Liver (tissue), 9 donors: ENCODE measurements around the gene PLCL1. TPM values are rescaled to one million over a fixed set of nuclear protein-coding genes. Genes with fewer than 3 reads are reported as not detected.

Experiments used
- DNase-seq: peaks from one replicate; pipeline ENCODE4 v3.0.0-alpha.2; 2017; ENCODE audit warnings: low spot score
- H3K27ac ChIP-seq, 2 donors: one replicate each; pipeline ENCODE4 v1.7.0; 2013; ENCODE audit warnings: inconsistent platforms in 2 of 2, low read length in 2 of 2, control low read depth in 1 of 2, low read depth in 1 of 2, mild to moderate bottlenecking in 1 of 2
- H3K27me3 ChIP-seq, 4 donors: one replicate each; pipeline versions ENCODE4 v1.6.1 to v1.7.0; 2013; ENCODE audit warnings: low read length in 3 of 4, inconsistent platforms in 1 of 4, mild to moderate bottlenecking in 1 of 4, moderate library complexity in 1 of 4; ENCODE audit not compliant: control insufficient read depth in 4 of 4, insufficient read depth in 4 of 4
- H3K36me3 ChIP-seq, 4 donors: one replicate each; pipeline versions ENCODE4 v1.6.1 to v1.7.0; 2013; ENCODE audit warnings: low read length in 3 of 4, mild to moderate bottlenecking in 3 of 4, low read depth in 1 of 4, moderate library complexity in 1 of 4; ENCODE audit not compliant: control insufficient read depth in 4 of 4, insufficient read depth in 3 of 4
- H3K4me1 ChIP-seq, 4 donors: one replicate each; pipeline versions ENCODE4 v1.6.1 to v1.7.0; 2013; ENCODE audit warnings: low read length in 3 of 4, mild to moderate bottlenecking in 3 of 4, moderate library complexity in 1 of 4; ENCODE audit not compliant: control insufficient read depth in 4 of 4, insufficient read depth in 4 of 4
- H3K4me3 ChIP-seq, 3 donors: one replicate each; pipeline versions ENCODE4 v1.6.1 to v1.7.0; 2013; ENCODE audit warnings: low read length in 3 of 3, control low read depth in 1 of 3, low read depth in 1 of 3, mild to moderate bottlenecking in 1 of 3
- H3K9ac ChIP-seq, 2 donors: one replicate each; pipeline ENCODE4 v1.7.0; 2013; ENCODE audit warnings: low read length in 2 of 2, mild to moderate bottlenecking in 2 of 2, moderate library complexity in 2 of 2, control low read depth in 1 of 2, low read depth in 1 of 2
- H3K9me3 ChIP-seq, 4 donors: one replicate each; pipeline versions ENCODE4 v1.6.1 to v1.7.0; 2013; ENCODE audit warnings: low read length in 3 of 4; ENCODE audit not compliant: control insufficient read depth in 4 of 4
- ATF3 ChIP-seq: IDR thresholded peaks from 2 replicates; pipeline ENCODE4 v1.6.1; 2016; ENCODE audit warnings: antibody characterized with exemption
- EGR1 ChIP-seq, 2 donors: IDR thresholded peaks; 2 replicates each; pipeline ENCODE4 v1.6.1; 2016 to 2018; ENCODE audit warnings: antibody characterized with exemption in 2 of 2, low read depth in 2 of 2
- GABPA ChIP-seq, 2 donors: IDR thresholded peaks in 1 of 2; conservative IDR thresholded peaks in 1 of 2; 2 replicates each; pipeline ENCODE4 v1.6.1; 2016; ENCODE audit warnings: antibody characterized with exemption in 2 of 2, mild to moderate bottlenecking in 1 of 2, moderate library complexity in 1 of 2
- HNF4A ChIP-seq, 2 donors: conservative IDR thresholded peaks; 2 replicates each; pipeline ENCODE4 v1.6.1; 2016; ENCODE audit warnings: antibody characterized with exemption in 2 of 2, mild to moderate bottlenecking in 2 of 2
- HNF4G ChIP-seq: IDR thresholded peaks from 2 replicates; pipeline ENCODE4 v1.6.1; 2016; ENCODE audit warnings: antibody characterized with exemption
- JUND ChIP-seq, 2 donors: IDR thresholded peaks; 2 replicates each; pipeline ENCODE4 v1.6.1; 2016; ENCODE audit warnings: antibody characterized with exemption in 2 of 2
- MAX ChIP-seq: IDR thresholded peaks from 2 replicates; pipeline ENCODE4 v1.6.1; 2016; ENCODE audit warnings: antibody characterized with exemption
- NR2F2 ChIP-seq: IDR thresholded peaks from 2 replicates; pipeline ENCODE4 v1.6.1; 2016; ENCODE audit warnings: antibody characterized with exemption
- RAD21 ChIP-seq, 2 donors: IDR thresholded peaks; 2 replicates each; pipeline ENCODE4 v1.6.1; 2016; ENCODE audit warnings: antibody characterized with exemption in 2 of 2, mild to moderate bottlenecking in 2 of 2
- RXRA ChIP-seq, 2 donors: IDR thresholded peaks; 2 replicates each; pipeline ENCODE4 v1.6.1; 2017 to 2018; ENCODE audit warnings: antibody characterized with exemption in 2 of 2, mild to moderate bottlenecking in 1 of 2
- SP1 ChIP-seq: IDR thresholded peaks from 2 replicates; pipeline ENCODE4 v1.6.1; 2018; ENCODE audit warnings: antibody characterized with exemption, mild to moderate bottlenecking
- TAF1 ChIP-seq: conservative IDR thresholded peaks from 2 replicates; pipeline ENCODE4 v1.6.1; 2016; ENCODE audit warnings: antibody characterized with exemption, mild to moderate bottlenecking
- YY1 ChIP-seq: IDR thresholded peaks from 2 replicates; pipeline ENCODE4 v1.6.1; 2016; ENCODE audit warnings: antibody characterized with exemption, mild to moderate bottlenecking
- WGBS: extraction: QIAGEN DNeasy Blood & Tissue Kit; methylation state at CpG from one replicate; pipeline ENCODE4 v1.1.7; 2013; 5-methylcytosine and 5-hydroxymethylcytosine counted together
- polyA plus RNA-seq, 2 donors: library from polyadenylated mRNA; stranded (reverse) in 1 of 2; unstranded in 1 of 2; fragments of 200-250 nt in 1 of 2; fragments of >200 nt in 1 of 2; fragmentation: Nextera tagmentation in 1 of 2; extraction: Ambion mirVana in 1 of 2; gene quantifications; one replicate each; pipeline versions ENCODE4 v1.2.1 to v1.2.3, GENCODE V29; 2013 to 2015
- total RNA-seq, 2 donors: library from RNA; depleted of rRNA; stranded (reverse); fragments of >200 nt; gene quantifications; one replicate each; pipeline ENCODE4 v1.2.3, GENCODE V29; 2014
- TF ChIP-seq, protein P1 (sequence below): IDR thresholded peaks from 2 replicates; pipeline ENCODE4 v1.6.1; 2016; ENCODE audit warnings: antibody characterized with exemption, mild to moderate bottlenecking
- TF ChIP-seq, protein P2 (sequence below): IDR thresholded peaks from 2 replicates; pipeline ENCODE4 v1.6.1; 2016; ENCODE audit warnings: antibody characterized with exemption
- donor health status: healthy.
- donor health status: healthy.
- donor health status: healthy.
- donor health status: healthy.
- donor health status: healthy.

Gene PLCL1
- total and polyA plus RNA-seq, 4 donors = 0.08 to 0.59 (median 0.31) TPM

- no peak overlapping the region for H3K4me3 ChIP-seq
- H3K27me3 ChIP-seq = no peaks in the 10 kb centered on the region
- no peak overlapping the region for H3K9ac ChIP-seq
- H3K27ac ChIP-seq = no peak overlapping the region
- TF ChIP-seq EGR1 (IDR thresholded peaks at IDR 0.05; ENCODE audit: low read depth in 2 of 2) (no peak), MAX (no peak), RXRA (IDR thresholded peaks at IDR 0.05) (no peak), YY1 (no peak), SP1 (no peak), HNF4A (conservative IDR thresholded peaks at IDR 0.05) (no peak), TAF1 (no peak), GABPA (IDR thresholded peaks at IDR 0.05 in 1 of 2, conservative IDR thresholded peaks at IDR 0.05 in 1 of 2) (no peak), ATF3 (no peak), RAD21 (IDR thresholded peaks at IDR 0.05) (no peak), JUND (IDR thresholded peaks at IDR 0.05) (no peak), HNF4G (no peak)
- TF ChIP-seq, protein P1, sequence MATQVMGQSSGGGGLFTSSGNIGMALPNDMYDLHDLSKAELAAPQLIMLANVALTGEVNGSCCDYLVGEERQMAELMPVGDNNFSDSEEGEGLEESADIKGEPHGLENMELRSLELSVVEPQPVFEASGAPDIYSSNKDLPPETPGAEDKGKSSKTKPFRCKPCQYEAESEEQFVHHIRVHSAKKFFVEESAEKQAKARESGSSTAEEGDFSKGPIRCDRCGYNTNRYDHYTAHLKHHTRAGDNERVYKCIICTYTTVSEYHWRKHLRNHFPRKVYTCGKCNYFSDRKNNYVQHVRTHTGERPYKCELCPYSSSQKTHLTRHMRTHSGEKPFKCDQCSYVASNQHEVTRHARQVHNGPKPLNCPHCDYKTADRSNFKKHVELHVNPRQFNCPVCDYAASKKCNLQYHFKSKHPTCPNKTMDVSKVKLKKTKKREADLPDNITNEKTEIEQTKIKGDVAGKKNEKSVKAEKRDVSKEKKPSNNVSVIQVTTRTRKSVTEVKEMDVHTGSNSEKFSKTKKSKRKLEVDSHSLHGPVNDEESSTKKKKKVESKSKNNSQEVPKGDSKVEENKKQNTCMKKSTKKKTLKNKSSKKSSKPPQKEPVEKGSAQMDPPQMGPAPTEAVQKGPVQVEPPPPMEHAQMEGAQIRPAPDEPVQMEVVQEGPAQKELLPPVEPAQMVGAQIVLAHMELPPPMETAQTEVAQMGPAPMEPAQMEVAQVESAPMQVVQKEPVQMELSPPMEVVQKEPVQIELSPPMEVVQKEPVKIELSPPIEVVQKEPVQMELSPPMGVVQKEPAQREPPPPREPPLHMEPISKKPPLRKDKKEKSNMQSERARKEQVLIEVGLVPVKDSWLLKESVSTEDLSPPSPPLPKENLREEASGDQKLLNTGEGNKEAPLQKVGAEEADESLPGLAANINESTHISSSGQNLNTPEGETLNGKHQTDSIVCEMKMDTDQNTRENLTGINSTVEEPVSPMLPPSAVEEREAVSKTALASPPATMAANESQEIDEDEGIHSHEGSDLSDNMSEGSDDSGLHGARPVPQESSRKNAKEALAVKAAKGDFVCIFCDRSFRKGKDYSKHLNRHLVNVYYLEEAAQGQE = no peak
- no peak for DNase-seq
- no peaks in the 10 kb centered on the region for H3K9me3 ChIP-seq
- H3K36me3 ChIP-seq = no peaks in the 10 kb centered on the region
- WGBS = 70% methylated on average over 1 of the region's 1 CpG
- H3K4me1 ChIP-seq = no peaks in the 10 kb centered on the region
These were observed 199.8 kb downstream of the PLCL1 start for GRCh38 chr2:198004173-198004572.

DNA sequence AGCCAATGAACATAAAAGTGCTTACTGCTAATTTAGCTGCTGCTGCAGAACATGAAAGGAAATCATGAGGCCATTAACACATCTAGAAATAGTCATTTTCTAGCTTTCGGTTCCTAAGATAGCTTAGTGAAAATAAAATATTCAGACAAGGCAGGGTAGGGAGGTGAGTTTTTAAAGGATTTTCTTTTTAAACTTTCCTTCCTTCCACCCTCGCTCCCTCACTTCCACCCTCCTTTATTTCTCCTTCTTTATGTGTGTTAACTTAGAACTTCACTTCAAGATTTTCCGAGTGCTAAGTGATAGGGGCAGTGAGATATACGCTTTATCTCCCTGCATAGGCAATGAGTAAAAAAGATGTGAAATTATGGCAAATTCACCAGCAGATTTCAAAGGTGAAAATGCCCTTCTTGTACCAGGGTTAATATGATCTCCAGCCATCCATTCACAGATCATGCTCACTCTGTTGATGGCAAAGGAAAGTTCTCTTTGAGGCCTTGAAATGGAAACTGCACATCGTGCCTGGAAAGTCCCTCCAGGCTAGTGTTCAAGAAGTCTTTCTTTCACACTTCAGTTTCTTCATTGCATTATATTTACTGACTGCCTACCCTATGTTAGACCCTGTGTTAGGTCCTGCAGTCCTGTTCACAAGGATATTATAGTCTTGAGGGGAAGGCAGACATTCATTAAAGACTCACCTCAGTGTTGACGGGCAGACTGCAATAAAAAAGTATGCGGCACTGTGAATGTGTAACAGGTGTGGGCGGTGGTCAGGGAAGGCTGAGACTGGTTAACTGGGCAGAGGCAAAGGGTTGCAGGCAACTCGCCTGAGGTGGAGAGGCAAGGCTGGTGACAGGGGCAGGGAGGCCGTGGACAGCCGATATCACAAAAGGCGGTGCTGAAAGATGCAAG is 200.8 kb downstream of the PLCL1 start:
- no peaks in the 10 kb centered on the region for H3K27me3 ChIP-seq
- 71% methylated on average over 12 of the region's 12 CpGs for WGBS
- H3K27ac ChIP-seq = no peak overlapping the region
- no peak overlapping the region for H3K9ac ChIP-seq
- H3K4me1 ChIP-seq = no peaks in the 10 kb centered on the region
- H3K36me3 ChIP-seq = no peaks in the 10 kb centered on the region
- peaks cover 0 to 1% (median 0%) of the 10 kb centered on the region in 4 donors for H3K9me3 ChIP-seq
- TF ChIP-seq YY1 = no peak
- TF ChIP-seq GABPA (IDR thresholded peaks at IDR 0.05 in 1 of 2, conservative IDR thresholded peaks at IDR 0.05 in 1 of 2) = no peak
- TF ChIP-seq NR2F2 = no peak
- no peak for TF ChIP-seq JUND (IDR thresholded peaks at IDR 0.05)
- TF ChIP-seq HNF4G = no peak
- TF ChIP-seq RXRA (IDR thresholded peaks at IDR 0.05) = no peak
- TF ChIP-seq, protein P1 = no peak
- TF ChIP-seq MAX = no peak
- TF ChIP-seq, protein P2, sequence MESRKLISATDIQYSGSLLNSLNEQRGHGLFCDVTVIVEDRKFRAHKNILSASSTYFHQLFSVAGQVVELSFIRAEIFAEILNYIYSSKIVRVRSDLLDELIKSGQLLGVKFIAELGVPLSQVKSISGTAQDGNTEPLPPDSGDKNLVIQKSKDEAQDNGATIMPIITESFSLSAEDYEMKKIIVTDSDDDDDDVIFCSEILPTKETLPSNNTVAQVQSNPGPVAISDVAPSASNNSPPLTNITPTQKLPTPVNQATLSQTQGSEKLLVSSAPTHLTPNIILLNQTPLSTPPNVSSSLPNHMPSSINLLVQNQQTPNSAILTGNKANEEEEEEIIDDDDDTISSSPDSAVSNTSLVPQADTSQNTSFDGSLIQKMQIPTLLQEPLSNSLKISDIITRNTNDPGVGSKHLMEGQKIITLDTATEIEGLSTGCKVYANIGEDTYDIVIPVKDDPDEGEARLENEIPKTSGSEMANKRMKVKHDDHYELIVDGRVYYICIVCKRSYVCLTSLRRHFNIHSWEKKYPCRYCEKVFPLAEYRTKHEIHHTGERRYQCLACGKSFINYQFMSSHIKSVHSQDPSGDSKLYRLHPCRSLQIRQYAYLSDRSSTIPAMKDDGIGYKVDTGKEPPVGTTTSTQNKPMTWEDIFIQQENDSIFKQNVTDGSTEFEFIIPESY = no peak
- H3K4me3 ChIP-seq = no peak overlapping the region
- no peak for DNase-seq
